Thyroid gland (tissue), 4 donors: Measurements from ENCODE around the gene SFXN4.
"Not testable (repeated sequence)": the region's sequence is repeated elsewhere in the genome, so short reads cannot be mapped to it uniquely, and the experiment has no call there.

Experiments used
- CTCF ChIP-seq, 6 experiments: fragments of 200-600 bp in 3 of 6; fragments of 450-650 bp in 3 of 6; sonication (generic) in 3 of 6; IDR thresholded peaks; one replicate each; pipeline ENCODE4 v1.5.1; 2016 to 2019; ENCODE audit warnings: antibody characterized with exemption in 6 of 6, mild to moderate bottlenecking in 2 of 6, inconsistent platforms in 1 of 6, moderate library complexity in 1 of 6
- POLR2A ChIP-seq, 2 donors: fragments of 450-650 bp; IDR thresholded peaks; one replicate each; pipeline ENCODE4 v1.6.1; 2017; ENCODE audit warnings: antibody characterized with exemption in 2 of 2, mild to moderate bottlenecking in 2 of 2, moderate library complexity in 1 of 2

GRCh38 chr10:119137878-119138277, 27.6 kb downstream of the SFXN4 start:
- TF ChIP-seq CTCF, POLR2A (IDR thresholded peaks at IDR 0.05): not testable (repeated sequence)
